ENCODE data around the gene VIPR2.

The VIPR2 gene

DNA sequence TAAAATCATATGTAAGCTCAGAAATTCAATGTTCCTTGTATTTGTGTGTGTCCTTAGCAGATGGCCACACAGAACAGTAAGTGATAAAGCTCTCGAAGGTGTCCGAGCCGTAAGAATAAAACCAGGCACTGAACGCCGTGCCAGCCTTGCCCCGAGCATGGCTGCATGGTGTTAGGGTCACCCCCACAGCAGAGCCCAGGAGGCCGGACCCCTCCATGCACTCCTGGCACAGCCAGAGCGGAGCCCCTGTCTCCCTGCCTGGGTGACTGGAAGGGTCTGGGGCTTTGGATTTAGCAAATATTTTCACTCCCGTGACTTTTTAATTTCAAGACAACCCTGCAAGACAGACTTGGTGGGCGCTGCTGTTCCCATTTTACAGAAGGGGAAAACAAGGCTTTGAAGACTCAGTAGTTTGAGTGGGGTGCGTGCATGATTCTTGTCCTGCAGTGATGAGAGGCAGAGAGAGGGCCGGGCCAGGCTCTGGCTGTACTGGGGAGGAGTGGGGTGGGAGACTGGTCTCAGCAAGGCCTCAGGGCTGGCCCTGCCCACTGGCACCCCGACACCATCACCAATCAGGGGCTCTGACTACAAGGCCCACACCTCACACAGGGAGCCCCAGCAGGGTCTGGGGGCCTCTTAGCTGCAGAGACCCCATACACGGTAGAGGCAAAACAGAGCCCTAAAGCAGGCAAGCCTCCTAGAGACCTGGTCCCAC lies 39.4 kb downstream of the VIPR2 start:
- H3K4me3 ChIP-seq (ENCODE audit: low read length in 2 of 2): no peak overlapping the region
- no peak overlapping the region for H3K14ac ChIP-seq (ENCODE audit: low read length)
- H3K36me3 ChIP-seq (replicated peaks in 1 of 2; ENCODE audit: control insufficient read depth in 2 of 2, insufficient read depth in 2 of 2, low read length in 2 of 2): no peaks in the 10 kb centered on the region
- no peak overlapping the region for H2BK120ac ChIP-seq (ENCODE audit: low read depth, low read length)
- H3K18ac ChIP-seq (ENCODE audit: low read length): peak overlapping the region; percentile 90
- H3K27ac ChIP-seq (replicated peaks; ENCODE audit: low read length): no peak overlapping the region
- no peak overlapping the region for H2AFZ ChIP-seq (ENCODE audit: low read length)
- no peak for DNase-seq (ENCODE audit: low spot score)
- no peak overlapping the region for H2BK5ac ChIP-seq (ENCODE audit: low read length)
- no peak overlapping the region for H3K4ac ChIP-seq (ENCODE audit: low read length)
- no peaks in the 10 kb centered on the region for H3K9me3 ChIP-seq (replicated peaks in 1 of 2; ENCODE audit: control insufficient read depth in 2 of 2, insufficient read depth in 1 of 2, low read depth in 1 of 2, low read length in 2 of 2)
- H4K91ac ChIP-seq (ENCODE audit: low read depth, low read length, poor library complexity): no peak overlapping the region
- H3K27me3 ChIP-seq (ENCODE audit: control insufficient read depth in 3 of 3, insufficient read depth in 3 of 3, low read depth in 1 of 3, low read length in 3 of 3): peaks cover 0 to 28% (median 0%) of the 10 kb centered on the region in 3 experiments
- peak overlapping the region; percentile 14 for H2BK15ac ChIP-seq (ENCODE audit: low read length)
- peaks cover 0 to 20% of the 10 kb centered on the region in 2 donors for H3K4me1 ChIP-seq (ENCODE audit: control insufficient read depth in 2 of 2, insufficient read depth in 1 of 2, low read depth in 1 of 2, low read length in 2 of 2)
- peak overlapping the region; percentile 91 for H2BK12ac ChIP-seq (ENCODE audit: low read length)
- H3K4me2 ChIP-seq (ENCODE audit: insufficient read depth, low read length, poor library complexity, severe bottlenecking): no peak overlapping the region
- H3K23ac ChIP-seq (ENCODE audit: low read depth, low read length, poor library complexity): no peak overlapping the region
- no peak overlapping the region for H4K8ac ChIP-seq (ENCODE audit: low read depth, low read length)
- no peak overlapping the region for H3K9ac ChIP-seq (ENCODE audit: low read depth, low read length, poor library complexity)
- peaks cover 3% of the 10 kb centered on the region for H3K79me1 ChIP-seq (ENCODE audit: low read depth, low read length)
- no CpG with 5 or more reads among the region's 14 CpGs for WGBS, 2 donors (ENCODE audit: extremely low coverage in 2 of 2, insufficient read length in 2 of 2, insufficient replicate concordance in 1 of 2)
- H2AK5ac ChIP-seq (ENCODE audit: low read depth, low read length): no peak overlapping the region

DNA sequence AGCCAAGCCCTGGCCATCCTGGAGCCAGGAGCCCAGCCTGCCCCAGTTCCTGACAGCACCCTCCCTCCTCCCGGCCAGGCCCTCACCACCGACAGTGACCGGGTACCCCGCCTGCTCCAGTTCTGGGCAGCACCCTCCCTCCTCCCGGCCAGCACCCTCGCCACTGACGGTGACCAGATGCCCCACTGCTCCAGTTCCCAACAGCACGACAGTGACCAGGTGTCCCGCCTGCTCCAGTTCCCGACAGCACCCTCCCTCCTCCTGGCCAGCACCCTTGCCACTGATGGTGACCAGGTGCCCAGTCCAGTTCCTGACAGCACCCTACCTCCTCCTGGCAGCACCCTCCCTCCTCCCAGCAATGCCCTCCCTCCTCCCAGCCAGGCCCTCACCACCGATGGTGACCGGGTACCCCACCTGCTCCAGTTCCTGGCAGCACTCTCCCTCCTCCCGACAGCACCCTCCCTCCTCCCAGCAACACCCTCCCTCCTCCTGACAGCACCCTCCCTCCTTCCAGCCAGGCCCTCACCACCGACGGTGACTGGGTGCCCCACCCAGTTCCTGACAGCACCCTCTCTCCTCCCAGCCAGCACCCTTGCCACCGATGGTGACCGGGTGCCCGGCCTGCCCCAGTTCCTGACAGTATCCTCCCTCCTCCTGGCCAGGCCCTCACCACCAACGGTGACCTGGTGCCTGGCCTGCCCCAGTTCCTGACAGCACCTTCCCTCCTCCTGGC lies 40.3 kb downstream of the VIPR2 start:
- peak overlapping the region; percentile 99 for H3K14ac ChIP-seq (ENCODE audit: low read length)
- H3K18ac ChIP-seq (ENCODE audit: low read length): peak overlapping the region; percentile 80
- no peaks in the 10 kb centered on the region for H3K9me3 ChIP-seq (replicated peaks in 1 of 2; ENCODE audit: control insufficient read depth in 2 of 2, insufficient read depth in 1 of 2, low read depth in 1 of 2, low read length in 2 of 2)
- no peak overlapping the region for H4K91ac ChIP-seq (ENCODE audit: low read depth, low read length, poor library complexity)
- peak overlapping the region; percentile 87 for H2AK5ac ChIP-seq (ENCODE audit: low read depth, low read length)
- H3K4me2 ChIP-seq (ENCODE audit: insufficient read depth, low read length, poor library complexity, severe bottlenecking): no peak overlapping the region
- peaks cover 3% of the 10 kb centered on the region for H3K79me1 ChIP-seq (ENCODE audit: low read depth, low read length)
- no peaks in the 10 kb centered on the region for H3K36me3 ChIP-seq (replicated peaks in 1 of 2; ENCODE audit: control insufficient read depth in 2 of 2, insufficient read depth in 2 of 2, low read length in 2 of 2)
- no peak for DNase-seq (ENCODE audit: low spot score)
- no peak overlapping the region for H3K27ac ChIP-seq (replicated peaks; ENCODE audit: low read length)
- no peak overlapping the region for H2AFZ ChIP-seq (ENCODE audit: low read length)
- peak overlapping the region; percentile 78 for H2BK120ac ChIP-seq (ENCODE audit: low read depth, low read length)
- H2BK12ac ChIP-seq (ENCODE audit: low read length): peak overlapping the region; percentile 75
- WGBS, 2 donors (ENCODE audit: extremely low coverage in 2 of 2, insufficient read length in 2 of 2, insufficient replicate concordance in 1 of 2): no CpG with 5 or more reads among the region's 19 CpGs
- H3K4me3 ChIP-seq (ENCODE audit: low read length in 2 of 2): no peak overlapping the region
- H4K8ac ChIP-seq (ENCODE audit: low read depth, low read length): peak overlapping the region; percentile 48
- H3K9ac ChIP-seq (ENCODE audit: low read depth, low read length, poor library complexity): no peak overlapping the region
- H3K23ac ChIP-seq (ENCODE audit: low read depth, low read length, poor library complexity): peak overlapping the region; percentile 71
- peak overlapping the region; percentile 91 for H2BK15ac ChIP-seq (ENCODE audit: low read length)
- peak overlapping the region; percentile 43 for H3K4ac ChIP-seq (ENCODE audit: low read length)
- peaks cover 0 to 20% of the 10 kb centered on the region in 2 donors for H3K4me1 ChIP-seq (ENCODE audit: control insufficient read depth in 2 of 2, insufficient read depth in 1 of 2, low read depth in 1 of 2, low read length in 2 of 2)
- peaks cover 0 to 22% (median 0%) of the 10 kb centered on the region in 3 experiments for H3K27me3 ChIP-seq (ENCODE audit: control insufficient read depth in 3 of 3, insufficient read depth in 3 of 3, low read depth in 1 of 3, low read length in 3 of 3)
- H2BK5ac ChIP-seq (ENCODE audit: low read length): no peak overlapping the region

DNA sequence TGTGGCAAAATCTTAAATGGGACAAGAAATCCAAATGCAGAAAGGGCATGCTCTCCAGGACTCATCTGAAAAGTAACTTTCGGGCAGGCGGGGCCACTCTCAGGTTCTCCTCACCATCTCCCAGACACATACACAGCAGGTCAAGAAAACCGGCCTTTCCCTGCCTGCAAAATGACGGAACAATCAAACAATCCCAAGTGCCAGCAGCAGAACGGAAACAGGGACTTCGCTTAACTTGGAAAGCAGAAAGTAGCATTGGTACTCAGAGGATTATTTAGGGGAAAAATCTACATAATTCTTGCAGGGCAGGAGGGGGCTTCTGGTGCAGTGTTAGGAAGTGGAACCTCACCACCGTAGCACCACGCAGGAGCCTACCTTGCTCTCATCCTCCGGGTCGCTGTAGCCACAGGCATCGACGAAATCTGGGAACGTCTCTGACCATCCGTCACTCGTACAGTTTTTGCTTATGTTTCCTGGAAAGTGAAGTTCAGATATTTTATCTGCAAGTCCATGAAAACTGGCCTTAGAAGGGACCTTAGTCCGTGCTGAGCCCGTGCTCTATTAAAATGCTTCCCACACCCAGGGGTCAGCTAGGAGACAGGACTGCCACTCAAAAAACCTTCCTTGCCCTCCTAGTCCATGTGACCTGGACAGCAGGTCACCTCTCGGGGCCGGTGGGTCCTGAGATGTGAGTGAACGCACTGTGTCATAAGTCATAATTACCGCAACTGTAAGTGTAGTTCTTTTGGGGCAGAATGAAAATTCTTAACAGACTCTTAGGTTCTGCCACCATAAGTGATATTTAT lies 41.1 kb downstream of the VIPR2 start:
- Histone ChIP-seq H3K9me3 (replicated peaks in 1 of 2; ENCODE audit: control insufficient read depth in 2 of 2, insufficient read depth in 1 of 2, low read depth in 1 of 2, low read length in 2 of 2) (no peaks in the 10 kb centered on the region), H3K4me1 (ENCODE audit: control insufficient read depth in 2 of 2, insufficient read depth in 1 of 2, low read depth in 1 of 2, low read length in 2 of 2) (peaks cover 0 to 20% of the 10 kb centered on the region in 2 donors), H4K91ac (ENCODE audit: low read depth, low read length, poor library complexity) (no peak overlapping the region), H3K4ac (ENCODE audit: low read length) (no peak overlapping the region), H3K36me3 (replicated peaks in 1 of 2; ENCODE audit: control insufficient read depth in 2 of 2, insufficient read depth in 2 of 2, low read length in 2 of 2) (no peaks in the 10 kb centered on the region), H3K27me3 (ENCODE audit: control insufficient read depth in 3 of 3, insufficient read depth in 3 of 3, low read depth in 1 of 3, low read length in 3 of 3) (peaks cover 0 to 16% (median 0%) of the 10 kb centered on the region in 3 experiments), H3K14ac (ENCODE audit: low read length) (no peak overlapping the region), H2BK12ac (ENCODE audit: low read length) (no peak overlapping the region), H3K23ac (ENCODE audit: low read depth, low read length, poor library complexity) (no peak overlapping the region), H3K18ac (ENCODE audit: low read length) (no peak overlapping the region), H2BK15ac (ENCODE audit: low read length) (no peak overlapping the region), H2AFZ (ENCODE audit: low read length) (no peak overlapping the region), H3K4me2 (ENCODE audit: insufficient read depth, low read length, poor library complexity, severe bottlenecking) (no peak overlapping the region), H2AK5ac (ENCODE audit: low read depth, low read length) (peak overlapping the region; percentile 87), H3K4me3 (ENCODE audit: low read length in 2 of 2) (no peak overlapping the region), H3K9ac (ENCODE audit: low read depth, low read length, poor library complexity) (no peak overlapping the region), H2BK5ac (ENCODE audit: low read length) (no peak overlapping the region), H4K8ac (ENCODE audit: low read depth, low read length) (no peak overlapping the region), H3K79me1 (ENCODE audit: low read depth, low read length) (peaks cover 3% of the 10 kb centered on the region), H3K27ac (replicated peaks; ENCODE audit: low read length) (no peak overlapping the region), H2BK120ac (ENCODE audit: low read depth, low read length) (no peak overlapping the region)
- WGBS, 2 donors (ENCODE audit: extremely low coverage in 2 of 2, insufficient read length in 2 of 2, insufficient replicate concordance in 1 of 2): no CpG with 5 or more reads among the region's 21 CpGs
- no peak for DNase-seq (ENCODE audit: low spot score)
